Loucy (cell line): Measurements from ENCODE around the gene LCOR.

ENCODE experiments used
- EZH2phosphoT487 ChIP-seq: fragments of 200-600 bp; IDR thresholded peaks from 2 replicates; pipeline ENCODE4 v1.6.1; 2018; ENCODE audit warnings: antibody characterized with exemption, mild to moderate bottlenecking, moderate library complexity, borderline replicate concordance
- TF ChIP-seq, protein P1 (sequence below): fragments of 200-600 bp; sonication (generic); conservative IDR thresholded peaks from 2 replicates; pipeline ENCODE4 v1.5.1; 2014; ENCODE audit warnings: mild to moderate bottlenecking, antibody characterized with exemption, low read length

DNA sequence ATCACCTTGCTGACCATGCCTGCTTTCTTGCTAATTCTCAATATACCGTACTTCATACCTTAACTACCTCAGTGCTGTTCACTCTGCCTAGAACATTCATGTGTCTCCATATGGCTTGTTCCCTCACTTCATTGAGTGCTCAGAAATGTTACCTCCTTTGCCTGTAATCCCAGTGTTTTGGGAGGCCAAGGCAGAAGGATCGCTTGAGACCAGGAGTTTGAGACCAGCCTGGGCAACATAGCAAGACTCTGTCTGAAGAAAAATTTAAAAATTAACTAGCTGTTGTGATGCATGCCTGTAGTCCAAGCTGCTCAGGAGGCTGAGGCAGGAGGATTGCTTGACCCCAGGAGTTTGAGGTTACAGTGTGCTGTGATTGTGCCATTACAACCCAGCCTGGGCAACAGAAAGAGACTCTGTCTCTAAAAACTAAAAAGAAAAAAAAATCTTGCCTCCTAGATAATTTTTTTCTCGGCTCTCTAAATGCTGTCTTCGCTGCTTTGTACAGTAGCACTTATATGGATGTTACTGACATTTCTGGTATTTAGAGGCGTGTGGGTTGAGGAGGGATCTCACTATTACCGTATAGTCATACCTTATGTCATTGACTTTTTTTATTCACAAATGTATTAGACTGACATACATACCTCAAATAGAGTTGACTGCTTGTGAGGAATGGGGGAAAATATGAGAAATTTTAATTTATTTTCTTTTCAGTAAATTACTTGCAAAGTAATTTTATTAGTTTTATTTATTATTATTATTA is 63.7 kb downstream of the LCOR start:
- TF ChIP-seq, protein P1, sequence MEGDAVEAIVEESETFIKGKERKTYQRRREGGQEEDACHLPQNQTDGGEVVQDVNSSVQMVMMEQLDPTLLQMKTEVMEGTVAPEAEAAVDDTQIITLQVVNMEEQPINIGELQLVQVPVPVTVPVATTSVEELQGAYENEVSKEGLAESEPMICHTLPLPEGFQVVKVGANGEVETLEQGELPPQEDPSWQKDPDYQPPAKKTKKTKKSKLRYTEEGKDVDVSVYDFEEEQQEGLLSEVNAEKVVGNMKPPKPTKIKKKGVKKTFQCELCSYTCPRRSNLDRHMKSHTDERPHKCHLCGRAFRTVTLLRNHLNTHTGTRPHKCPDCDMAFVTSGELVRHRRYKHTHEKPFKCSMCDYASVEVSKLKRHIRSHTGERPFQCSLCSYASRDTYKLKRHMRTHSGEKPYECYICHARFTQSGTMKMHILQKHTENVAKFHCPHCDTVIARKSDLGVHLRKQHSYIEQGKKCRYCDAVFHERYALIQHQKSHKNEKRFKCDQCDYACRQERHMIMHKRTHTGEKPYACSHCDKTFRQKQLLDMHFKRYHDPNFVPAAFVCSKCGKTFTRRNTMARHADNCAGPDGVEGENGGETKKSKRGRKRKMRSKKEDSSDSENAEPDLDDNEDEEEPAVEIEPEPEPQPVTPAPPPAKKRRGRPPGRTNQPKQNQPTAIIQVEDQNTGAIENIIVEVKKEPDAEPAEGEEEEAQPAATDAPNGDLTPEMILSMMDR: no peak
- TF ChIP-seq EZH2phosphoT487: no peak
